D341Med (cell line): ENCODE results near the gene ARHGAP6.
"Not testable (repeated sequence)": the region's sequence is repeated elsewhere in the genome, so short reads cannot be mapped to it uniquely, and the experiment has no call there.

Experiments used
- DNase-seq: peaks from one replicate; pipeline ENCODE4 v3.0.0; 2012; ENCODE audit warnings: low spot score

The ARHGAP6 gene

GRCh38 chrX:11525685-11526084 lies 140.0 kb downstream of the ARHGAP6 start:
- no peak for DNase-seq

GRCh38 chrX:11519234-11519633 lies 146.5 kb downstream of the ARHGAP6 start:
- not testable (repeated sequence) for DNase-seq

- DNase-seq: no peak
These were observed 155.9 kb downstream of the ARHGAP6 start for GRCh38 chrX:11509786-11510185.

- no peak for DNase-seq
These were observed 161.5 kb downstream of the ARHGAP6 start for GRCh38 chrX:11504234-11504633.

- no peak for DNase-seq
These were observed 166.4 kb downstream of the ARHGAP6 start for GRCh38 chrX:11499076-11500044.

- DNase-seq: not testable (repeated sequence)
These were observed 174.3 kb downstream of the ARHGAP6 start for GRCh38 chrX:11491375-11491774.

GRCh38 chrX:11484290-11484689 lies 181.4 kb downstream of the ARHGAP6 start:
- no peak for DNase-seq

- no peak for DNase-seq
These were observed 184.7 kb downstream of the ARHGAP6 start for GRCh38 chrX:11481035-11481434.

GRCh38 chrX:11480626-11481025 lies 185.1 kb downstream of the ARHGAP6 start:
- DNase-seq: no peak

- DNase-seq: no peak
These were observed 186.8 kb downstream of the ARHGAP6 start for GRCh38 chrX:11478911-11479310.

- no peak for DNase-seq
These were observed 187.7 kb downstream of the ARHGAP6 start for GRCh38 chrX:11478026-11478425.

- no peak for DNase-seq
These were observed 191.1 kb downstream of the ARHGAP6 start for GRCh38 chrX:11474576-11474975.

GRCh38 chrX:11474021-11474420 lies 191.7 kb downstream of the ARHGAP6 start:
- no peak for DNase-seq

- DNase-seq: no peak
These were observed 192.8 kb downstream of the ARHGAP6 start for GRCh38 chrX:11472879-11473278.

GRCh38 chrX:11472381-11472780 lies 193.3 kb downstream of the ARHGAP6 start:
- no peak for DNase-seq

- no peak for DNase-seq
These were observed 195.3 kb downstream of the ARHGAP6 start for GRCh38 chrX:11470250-11470974.

- no peak for DNase-seq
These were observed 199.9 kb downstream of the ARHGAP6 start for GRCh38 chrX:11465648-11466411.

- DNase-seq: no peak
These were observed 200.8 kb downstream of the ARHGAP6 start for GRCh38 chrX:11464836-11465463.

- DNase-seq: no peak
These were observed 201.3 kb downstream of the ARHGAP6 start for GRCh38 chrX:11464380-11464779.

- DNase-seq: no peak
These were observed 203.1 kb downstream of the ARHGAP6 start for GRCh38 chrX:11462648-11463047.

GRCh38 chrX:11462136-11462535 lies 203.6 kb downstream of the ARHGAP6 start:
- no peak for DNase-seq
